ENCODE data around the gene GPR142.

Gene GPR142

DNA sequence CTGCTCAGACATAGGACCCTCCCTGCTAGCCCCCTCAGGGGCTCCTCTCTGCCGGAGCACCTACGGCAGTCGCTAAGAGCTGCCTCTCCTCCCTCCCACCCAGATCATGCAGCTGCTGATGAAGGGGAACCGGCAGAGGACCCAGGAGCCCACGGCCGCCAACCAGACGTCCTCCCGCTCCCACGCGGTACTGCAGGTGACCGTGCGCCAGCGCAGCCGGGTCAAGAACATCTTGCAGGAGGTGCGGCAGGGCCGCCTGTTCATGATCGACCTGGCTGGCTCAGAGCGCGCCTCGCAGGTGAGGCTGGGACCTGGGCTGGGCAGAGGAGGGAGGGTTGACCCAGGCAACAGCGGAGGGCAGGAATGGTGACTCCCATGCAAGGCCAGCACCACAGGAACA is 22.6 kb upstream of the GPR142 start:
- DNase-seq (ENCODE audit: low read depth, low spot score), result no peak

DNA sequence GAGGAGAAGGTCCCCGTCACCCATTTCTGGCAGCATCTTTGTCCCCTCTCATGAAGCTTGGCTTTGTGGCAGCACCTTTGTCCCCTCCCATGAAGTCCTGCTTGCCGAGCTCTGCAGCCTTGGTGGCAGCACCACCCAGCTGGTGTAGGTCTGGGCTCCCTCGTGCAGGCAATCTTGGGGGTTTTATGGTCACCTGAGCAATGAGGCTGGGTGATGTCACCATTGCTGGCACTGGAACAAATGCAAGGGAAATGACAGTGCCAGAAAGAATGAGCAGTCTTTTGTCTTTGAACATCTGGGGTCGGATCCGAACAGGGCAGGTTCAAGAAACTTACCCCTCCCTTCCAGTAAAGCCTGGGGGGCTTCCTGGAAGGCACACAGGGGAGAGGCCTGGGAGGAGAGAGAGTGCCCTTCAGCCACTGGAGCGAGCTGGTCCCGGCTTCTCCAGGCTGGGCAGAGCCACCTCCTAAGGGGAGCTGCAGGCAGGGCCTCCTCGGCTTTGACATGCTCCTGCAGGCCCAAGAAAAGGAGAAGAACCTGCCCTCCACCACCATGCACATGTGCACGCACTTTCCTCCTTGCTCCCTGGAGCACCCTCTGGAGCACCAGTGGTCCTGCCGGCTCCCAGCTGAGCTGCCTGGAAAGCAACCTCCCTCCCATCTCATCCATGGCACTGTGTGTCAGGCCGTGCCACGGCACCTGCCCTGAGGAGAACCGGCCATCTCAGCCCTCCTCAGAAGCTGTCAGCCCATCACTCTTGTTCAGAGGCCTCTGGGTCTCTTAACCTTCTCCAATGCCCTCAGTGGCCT is 21.7 kb upstream of the GPR142 start:
- no peak for DNase-seq (ENCODE audit: low read depth, low spot score)

DNA sequence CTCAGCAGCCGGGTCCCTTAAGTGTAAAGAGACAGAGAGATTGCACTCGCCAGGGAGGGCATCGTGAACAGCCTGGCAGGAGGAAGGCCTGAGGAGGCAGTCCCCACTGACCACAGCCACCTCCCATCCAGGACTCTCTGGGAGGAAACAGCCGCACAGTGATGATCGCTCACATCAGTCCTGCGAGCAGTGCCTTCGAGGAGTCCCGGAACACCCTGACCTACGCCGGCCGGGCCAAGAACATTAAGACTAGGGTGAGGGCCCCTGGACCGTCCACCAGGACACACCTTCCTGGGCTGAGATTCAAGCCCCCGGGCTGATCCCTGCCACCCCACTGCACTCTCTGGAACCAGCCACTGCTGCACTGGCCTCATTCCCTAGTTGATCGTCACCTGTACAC is 19.7 kb upstream of the GPR142 start:
- DNase-seq (ENCODE audit: low read depth, low spot score), result no peak

DNA sequence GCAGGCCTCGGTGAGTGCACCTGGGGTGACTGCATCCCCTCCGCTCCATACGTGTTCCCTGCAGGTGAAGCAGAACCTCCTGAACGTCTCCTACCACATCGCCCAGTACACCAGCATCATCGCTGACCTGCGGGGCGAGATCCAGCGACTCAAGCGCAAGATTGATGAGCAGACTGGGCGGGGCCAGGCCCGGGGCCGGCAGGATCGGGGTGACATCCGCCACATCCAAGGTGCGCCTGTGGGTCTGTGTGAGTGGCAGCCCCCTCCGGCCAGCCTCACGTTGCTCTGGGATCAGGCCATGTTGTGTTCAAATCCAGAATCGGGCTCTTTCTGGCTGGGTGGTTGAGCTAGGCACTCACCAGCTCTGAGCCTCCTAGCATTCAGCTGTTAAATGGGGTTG is 18.2 kb upstream of the GPR142 start:
- no peak for DNase-seq (ENCODE audit: low read depth, low spot score)

DNA sequence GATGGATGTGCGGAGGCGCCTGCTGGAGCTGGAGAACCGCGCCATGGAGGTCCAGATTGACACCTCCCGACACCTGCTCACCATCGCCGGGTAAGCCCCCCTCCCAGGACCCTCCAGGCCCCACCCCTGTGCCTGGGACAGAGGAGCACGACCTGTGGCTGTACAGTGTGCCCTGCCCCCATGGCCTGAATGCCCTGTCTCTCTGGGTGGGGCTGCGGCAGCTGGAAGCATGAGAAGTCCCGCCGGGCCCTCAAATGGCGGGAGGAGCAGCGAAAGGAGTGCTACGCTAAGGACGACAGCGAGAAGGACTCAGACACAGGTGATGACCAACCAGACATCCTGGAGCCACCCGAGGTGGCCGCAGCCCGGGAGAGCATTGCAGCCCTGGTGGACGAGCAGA is 16.8 kb upstream of the GPR142 start:
- no peak for DNase-seq (ENCODE audit: low read depth, low spot score)

DNA sequence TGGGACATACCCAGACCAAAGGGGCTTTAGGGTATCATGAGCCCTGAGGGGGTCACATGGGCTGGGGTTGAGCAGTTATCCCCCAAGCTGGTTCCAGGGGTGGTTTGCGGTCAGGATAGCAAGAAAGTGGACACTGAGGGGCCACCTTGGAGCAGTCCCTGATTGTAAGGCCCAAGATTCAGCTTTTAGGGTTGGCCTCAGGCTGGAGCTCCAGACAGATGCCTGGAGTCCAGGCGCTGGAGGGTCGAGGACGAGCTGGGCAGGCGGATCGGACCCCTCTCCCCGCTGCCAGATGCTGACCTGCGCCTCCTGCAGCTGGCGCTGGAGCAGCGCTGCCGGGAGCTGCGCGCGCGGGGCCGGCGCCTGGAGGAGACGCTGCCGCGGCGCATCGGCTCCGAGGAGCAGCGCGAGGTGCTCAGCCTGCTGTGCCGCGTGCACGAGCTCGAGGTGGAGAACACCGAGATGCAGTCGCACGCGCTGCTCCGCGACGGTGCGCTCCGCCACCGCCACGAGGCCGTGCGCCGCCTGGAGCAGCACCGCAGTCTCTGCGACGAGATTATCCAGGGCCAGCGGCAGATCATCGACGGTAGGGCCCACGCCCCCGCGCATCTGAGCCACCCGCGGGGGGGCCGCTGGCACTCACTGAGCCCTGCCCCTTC is 15.6 kb upstream of the GPR142 start:
- no peak for DNase-seq (ENCODE audit: low read depth, low spot score)

GRCh38 chr17:74353446-74354060 is 13.8 kb upstream of the GPR142 start:
- no peak for DNase-seq (ENCODE audit: low read depth, low spot score)

GRCh38 chr17:74354123-74354522 is 13.2 kb upstream of the GPR142 start:
- no peak for DNase-seq (ENCODE audit: low read depth, low spot score)

DNA sequence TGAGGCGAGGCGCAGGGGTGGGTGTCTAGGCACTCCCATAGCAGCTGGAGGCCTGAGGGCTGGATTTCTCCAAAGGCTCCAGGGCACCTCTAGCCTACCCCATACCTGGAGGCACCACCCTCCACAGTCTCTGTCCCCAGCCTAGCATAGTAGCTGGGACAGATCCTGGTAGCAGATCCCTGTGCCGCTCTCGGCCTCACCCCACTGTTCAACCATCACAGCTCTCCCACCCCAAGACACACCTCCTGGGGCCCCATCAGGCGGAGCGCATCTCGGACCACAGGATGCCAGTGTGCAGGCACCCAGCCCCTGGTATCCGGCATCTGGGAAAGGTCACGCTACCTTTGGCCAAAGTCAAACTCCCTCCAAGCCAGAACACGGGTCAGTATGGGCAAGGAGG is 12.7 kb upstream of the GPR142 start:
- DNase-seq (ENCODE audit: low read depth, low spot score), result no peak

DNA sequence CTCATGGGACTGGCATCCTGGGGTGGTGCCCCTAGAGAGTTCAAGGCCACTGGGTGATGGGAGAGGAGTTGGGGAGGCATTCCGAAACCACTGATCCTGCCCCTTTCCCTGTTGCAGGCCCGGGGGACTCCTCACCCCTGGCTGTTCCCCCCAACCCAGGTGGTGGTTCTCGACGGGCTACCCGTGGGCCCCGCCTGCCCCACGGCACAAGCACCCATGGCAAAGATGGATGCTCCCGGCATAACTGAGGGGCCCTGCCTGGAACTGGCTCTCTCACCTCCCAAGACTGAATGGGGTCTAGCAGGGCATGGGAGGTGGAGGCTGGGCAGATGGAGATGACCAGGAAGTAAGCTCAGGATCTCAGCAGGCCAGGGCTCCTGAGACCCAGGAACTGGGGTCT is 12.2 kb upstream of the GPR142 start:
- no peak for DNase-seq (ENCODE audit: low read depth, low spot score)

DNA sequence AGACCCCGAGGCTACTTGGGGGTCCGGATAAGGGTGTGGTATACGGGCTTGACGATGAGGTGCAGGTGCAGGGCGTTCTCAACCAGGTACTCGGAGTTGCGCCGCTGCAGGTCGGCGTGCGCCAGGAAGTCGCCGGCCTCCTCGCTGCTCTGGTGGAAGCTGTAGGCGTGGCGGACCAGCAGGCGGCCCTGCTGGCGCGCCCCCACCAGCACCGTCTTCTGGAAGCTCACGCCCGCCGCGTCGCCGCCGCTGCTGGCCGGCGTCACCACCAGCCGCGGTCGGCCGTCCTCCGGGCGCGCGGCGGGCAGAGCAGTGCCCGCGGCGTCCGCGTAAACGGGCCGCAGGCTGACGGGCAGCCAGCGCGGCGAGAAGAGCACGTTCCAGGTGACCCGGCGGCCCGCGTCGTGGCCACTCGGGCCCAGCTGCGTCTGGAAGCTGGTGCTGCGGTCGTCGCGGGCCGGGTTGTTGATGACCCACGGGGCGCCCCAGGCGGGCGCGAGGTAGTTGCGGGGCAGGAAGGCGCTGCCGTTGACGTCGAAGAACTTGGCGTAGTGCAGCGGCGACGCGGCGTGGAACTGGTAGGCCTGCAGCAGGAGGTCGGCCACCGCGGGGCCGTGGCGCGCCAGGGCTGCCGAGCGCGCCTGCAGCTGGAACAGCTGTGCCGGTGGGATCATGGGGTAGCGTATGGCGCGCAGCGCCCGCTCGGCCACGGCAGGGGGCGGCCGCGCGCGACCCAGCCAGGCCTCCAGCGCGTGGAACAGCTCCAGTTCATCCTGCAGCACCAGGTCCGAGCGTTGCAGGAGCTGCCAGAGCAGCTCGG is 10.4 kb upstream of the GPR142 start:
- no peak for DNase-seq (ENCODE audit: low read depth, low spot score)

- no peak for DNase-seq (ENCODE audit: low read depth, low spot score)
These were observed 9.9 kb upstream of the GPR142 start for GRCh38 chr17:74357466-74357809.

DNA sequence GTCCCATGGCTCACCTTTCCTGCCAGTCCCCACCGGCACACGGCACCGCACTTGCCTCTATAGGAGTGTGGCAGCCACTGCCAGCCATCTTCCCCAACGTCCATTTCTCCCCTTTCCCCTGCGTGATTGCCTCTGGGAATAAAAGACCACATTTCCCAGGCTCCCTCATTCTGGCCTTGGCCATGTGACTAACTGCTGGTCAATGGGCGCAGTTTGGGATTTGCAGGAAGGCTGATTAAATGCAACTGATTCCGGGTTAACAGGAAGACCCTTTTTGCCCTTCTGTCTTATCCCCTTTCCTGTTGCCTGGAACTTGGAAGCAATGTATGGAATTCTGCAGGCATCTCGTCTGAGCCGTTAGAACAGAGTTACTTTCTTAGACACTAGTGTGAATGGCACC is 8.6 kb upstream of the GPR142 start:
- no peak for DNase-seq (ENCODE audit: low read depth, low spot score)

DNA sequence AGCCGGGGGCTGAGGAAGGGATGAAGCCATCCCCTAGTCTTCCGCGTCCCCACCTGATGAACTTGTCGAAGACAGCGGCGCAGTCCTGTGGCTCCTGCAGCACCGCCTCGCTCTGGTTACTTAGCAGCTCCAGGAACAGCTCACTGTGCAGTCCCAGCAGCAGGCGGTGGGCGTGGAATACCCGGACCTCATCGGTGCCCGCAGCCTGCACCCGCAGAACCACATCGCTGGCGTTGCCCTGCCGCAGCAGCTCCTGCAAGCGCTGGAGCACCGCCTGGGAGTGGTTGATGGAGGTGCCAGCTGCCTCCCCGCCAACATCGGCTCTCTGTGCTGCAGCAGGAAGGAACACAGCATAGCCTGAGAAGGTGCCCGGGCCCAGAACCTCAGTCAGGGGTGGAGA is 7.4 kb upstream of the GPR142 start:
- DNase-seq (ENCODE audit: low read depth, low spot score), result no peak

- DNase-seq (ENCODE audit: low read depth, low spot score), result no peak
These were observed 6.4 kb upstream of the GPR142 start for GRCh38 chr17:74360899-74361229.

DNA sequence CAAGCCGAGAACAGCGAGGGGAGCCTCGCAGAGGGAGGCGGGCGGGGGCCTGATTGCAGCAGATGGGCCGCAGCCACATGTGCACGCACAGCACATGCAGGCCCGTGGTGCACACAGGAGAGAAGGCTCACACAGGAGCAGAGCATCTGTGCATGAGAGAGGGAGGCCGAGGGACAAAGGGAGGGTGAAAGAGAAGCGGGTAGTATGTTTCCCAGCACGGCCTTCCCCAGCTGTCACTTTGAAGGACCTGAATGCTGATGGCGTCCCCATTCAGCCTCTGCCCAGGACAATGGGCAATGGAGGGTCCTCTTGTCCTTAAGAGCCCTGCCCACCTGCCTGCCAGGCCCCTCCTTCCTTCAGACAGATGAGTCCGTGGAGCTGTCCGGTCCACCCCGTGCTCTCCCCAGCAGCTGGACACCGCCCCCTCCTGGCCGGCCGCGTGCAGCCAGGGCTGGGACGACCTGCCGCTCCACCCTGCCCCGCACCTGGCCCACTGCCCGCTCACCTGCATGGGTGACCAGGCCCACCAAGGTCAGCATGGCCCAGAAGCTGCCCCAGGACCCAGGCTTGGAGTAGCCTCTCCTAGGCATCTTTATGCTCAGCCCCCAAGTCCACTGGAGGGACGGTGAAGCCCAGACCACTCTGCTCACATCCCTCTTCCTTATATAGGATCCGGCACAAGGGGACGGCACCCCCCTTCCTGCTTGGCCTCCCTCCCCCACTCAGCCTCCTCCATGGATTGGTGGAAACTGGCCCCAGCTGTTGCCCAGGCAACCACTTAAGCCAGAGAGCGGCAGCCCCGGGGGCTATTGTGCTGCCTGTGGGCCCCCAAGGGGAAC is 5.9 kb upstream of the GPR142 start, which contains the start of gene BTBD17:
Gene BTBD17 (minus strand): TSS at position 639 of the 839 bp plus-strand sequence. CDS start 49 bp downstream, at position 590.
- no peak for DNase-seq (ENCODE audit: low read depth, low spot score)

GRCh38 chr17:74362069-74362405 is 5.3 kb upstream of the GPR142 start:
- no peak for DNase-seq (ENCODE audit: low read depth, low spot score)

- no peak for DNase-seq (ENCODE audit: low read depth, low spot score)
These were observed 4.4 kb upstream of the GPR142 start for GRCh38 chr17:74362810-74363498.

DNA sequence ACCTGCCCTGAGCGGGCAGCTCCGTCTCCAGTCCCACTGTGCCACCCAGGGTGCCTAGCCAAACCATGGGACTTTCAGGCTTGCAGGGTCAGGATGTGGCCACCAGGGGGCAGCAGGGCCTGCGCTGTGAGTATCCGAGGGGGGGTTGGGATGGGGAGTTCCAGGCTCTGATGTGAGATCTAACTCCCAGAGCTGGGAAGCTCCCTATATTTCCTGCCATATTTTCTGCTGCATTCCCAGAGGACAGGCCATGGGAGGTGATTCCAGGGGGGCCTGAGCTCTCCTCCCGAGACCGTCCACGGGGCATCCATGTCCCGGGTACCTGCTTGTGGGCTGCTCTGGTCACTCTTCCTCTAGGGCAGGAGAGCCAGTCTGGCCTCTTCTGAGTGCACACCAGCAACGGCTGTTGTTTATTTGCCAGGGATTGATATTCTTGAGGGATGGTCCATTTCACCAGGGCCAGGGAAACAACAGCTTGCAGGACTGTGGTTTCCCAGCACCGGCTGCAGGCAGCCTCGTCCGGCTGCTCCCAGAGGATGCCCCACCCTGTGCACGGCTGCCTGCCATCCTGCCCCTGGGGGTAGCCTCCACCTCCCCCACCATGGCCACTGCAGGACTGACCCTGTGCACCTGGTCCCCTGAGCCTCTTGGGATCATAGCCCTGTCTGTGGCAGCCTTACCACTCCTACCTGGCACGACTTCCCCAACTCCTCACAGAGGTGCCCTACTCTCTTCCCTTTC is 1.2 kb downstream of the GPR142 start:
- DNase-seq (ENCODE audit: low read depth, low spot score), result no peak

DNA sequence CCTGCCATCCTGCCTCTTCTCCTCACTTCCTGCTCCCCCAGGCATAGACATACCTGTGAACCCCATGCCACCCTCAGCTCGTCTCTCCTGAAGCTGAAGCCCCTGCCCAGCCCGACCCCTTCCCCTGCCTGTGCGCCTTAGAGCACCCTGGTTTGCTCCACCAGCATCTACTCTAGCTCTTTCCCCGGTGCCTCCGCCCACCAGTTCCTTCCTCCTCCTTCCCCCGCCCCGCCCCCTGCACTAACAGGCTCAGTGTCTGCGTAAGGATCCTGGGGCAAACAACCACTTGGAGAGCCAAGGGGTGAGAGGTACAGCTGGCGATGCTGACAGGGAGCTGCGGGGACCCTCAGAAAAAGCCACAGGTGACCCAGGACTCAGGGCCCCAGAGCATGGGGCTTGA is 1.9 kb downstream of the GPR142 start:
- DNase-seq (ENCODE audit: low read depth, low spot score), result no peak
